Measurements from ENCODE around the gene POP7. TPM values are rescaled to one million over a fixed set of nuclear protein-coding genes. Genes with fewer than 3 reads are reported as not detected.

Gene POP7
- total RNA-seq, 4 donors from 2014 or later = 39.4 to 55.8 (median 47.6) TPM

DNA sequence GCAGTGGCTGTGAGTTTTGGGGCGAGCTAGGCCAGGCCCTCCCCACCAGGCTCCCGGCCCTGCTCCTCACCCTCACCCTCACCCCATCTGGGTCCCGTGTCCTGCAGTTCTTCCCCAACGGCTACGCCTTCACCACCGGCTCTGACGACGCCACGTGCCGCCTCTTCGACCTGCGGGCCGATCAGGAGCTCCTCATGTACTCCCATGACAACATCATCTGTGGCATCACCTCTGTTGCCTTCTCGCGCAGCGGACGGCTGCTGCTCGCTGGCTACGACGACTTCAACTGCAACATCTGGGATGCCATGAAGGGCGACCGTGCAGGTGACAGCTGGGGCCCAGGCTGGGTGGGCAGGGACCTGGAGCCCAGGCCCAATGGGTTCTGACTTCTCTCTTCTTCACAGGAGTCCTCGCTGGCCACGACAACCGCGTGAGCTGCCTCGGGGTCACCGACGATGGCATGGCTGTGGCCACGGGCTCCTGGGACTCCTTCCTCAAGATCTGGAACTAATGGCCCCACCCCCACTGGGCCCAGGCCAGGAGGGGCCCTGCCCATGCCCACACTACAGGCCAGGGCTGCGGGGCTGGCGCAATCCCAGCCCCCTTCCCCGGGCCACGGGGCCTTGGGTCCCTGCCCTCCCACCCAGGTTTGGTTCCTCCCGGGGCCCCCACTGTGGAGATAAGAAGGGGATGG lies 27.5 kb upstream of the POP7 start:
- Histone ChIP-seq H3K27me3 (no peaks in the 10 kb centered on the region), H3K4me1 (peaks cover 49% of the 10 kb centered on the region), H3K36me3 (peaks cover 56% of the 10 kb centered on the region), H3K27ac (no peak overlapping the region), H3K9me3 (no peaks in the 10 kb centered on the region), H3K4me3 (no peak overlapping the region)
- DNase-seq (ENCODE audit: low spot score in 2 of 2) = no peak
- TF ChIP-seq POLR2A (IDR thresholded peaks at IDR 0.05) (no peak), POLR2AphosphoS5 (IDR thresholded peaks at IDR 0.05) (no peak), EP300 (IDR thresholded peaks at IDR 0.05) (no peak)
- TF ChIP-seq, protein P1, sequence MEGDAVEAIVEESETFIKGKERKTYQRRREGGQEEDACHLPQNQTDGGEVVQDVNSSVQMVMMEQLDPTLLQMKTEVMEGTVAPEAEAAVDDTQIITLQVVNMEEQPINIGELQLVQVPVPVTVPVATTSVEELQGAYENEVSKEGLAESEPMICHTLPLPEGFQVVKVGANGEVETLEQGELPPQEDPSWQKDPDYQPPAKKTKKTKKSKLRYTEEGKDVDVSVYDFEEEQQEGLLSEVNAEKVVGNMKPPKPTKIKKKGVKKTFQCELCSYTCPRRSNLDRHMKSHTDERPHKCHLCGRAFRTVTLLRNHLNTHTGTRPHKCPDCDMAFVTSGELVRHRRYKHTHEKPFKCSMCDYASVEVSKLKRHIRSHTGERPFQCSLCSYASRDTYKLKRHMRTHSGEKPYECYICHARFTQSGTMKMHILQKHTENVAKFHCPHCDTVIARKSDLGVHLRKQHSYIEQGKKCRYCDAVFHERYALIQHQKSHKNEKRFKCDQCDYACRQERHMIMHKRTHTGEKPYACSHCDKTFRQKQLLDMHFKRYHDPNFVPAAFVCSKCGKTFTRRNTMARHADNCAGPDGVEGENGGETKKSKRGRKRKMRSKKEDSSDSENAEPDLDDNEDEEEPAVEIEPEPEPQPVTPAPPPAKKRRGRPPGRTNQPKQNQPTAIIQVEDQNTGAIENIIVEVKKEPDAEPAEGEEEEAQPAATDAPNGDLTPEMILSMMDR (IDR thresholded peaks at IDR 0.05) = no peak
- 90% methylated on average over 23 of the region's 35 CpGs for WGBS

DNA sequence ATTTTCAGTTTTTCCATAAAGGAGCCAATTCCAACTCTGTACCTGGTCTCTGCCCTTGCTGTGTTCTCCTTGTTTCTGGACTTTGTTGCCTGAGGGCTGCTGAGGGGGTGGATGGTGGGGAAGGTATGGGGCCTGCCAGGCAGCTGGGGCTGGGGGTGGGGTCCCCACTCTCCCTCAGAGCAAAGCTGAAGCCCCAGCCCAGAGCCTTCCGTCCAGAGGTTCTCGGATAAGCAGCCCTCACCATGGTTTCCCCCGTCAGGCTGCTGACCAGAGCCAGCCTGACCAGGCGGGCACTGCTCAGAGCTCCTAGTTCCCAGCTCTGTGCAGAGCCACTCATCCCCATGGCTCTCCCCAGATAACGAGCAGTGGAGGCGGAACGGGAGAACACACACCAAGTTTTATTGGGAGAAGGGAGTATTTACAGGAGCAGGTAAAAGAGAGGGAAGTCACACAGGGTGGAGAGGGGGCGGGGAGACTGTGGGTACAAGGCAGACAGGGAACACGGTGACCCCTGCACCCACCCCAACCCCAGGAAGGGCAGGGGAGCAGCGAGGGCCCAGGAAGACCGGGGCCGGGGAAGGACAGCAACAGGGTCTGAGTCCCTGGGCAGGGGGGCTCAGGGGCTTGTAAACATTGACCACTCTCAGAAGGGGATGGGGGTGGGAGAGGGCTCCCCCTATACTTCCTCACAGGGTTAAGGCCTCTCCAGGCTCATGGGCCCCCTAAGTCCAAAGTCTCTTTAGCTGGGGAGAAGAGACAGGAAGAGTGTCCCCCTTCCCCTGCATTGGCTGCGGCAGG lies 26.6 kb upstream of the POP7 start:
- no peak overlapping the region for H3K4me3 ChIP-seq
- peak overlapping the region; percentile 65 for H3K27ac ChIP-seq
- DNase-seq (ENCODE audit: low spot score in 2 of 2) = peak in 1 of 2 donors; percentile 68
- no peak for TF ChIP-seq EP300 (IDR thresholded peaks at IDR 0.05)
- TF ChIP-seq, protein P1 (IDR thresholded peaks at IDR 0.05) = no peak
- TF ChIP-seq POLR2AphosphoS5 (IDR thresholded peaks at IDR 0.05) = peak in 1 of 3 donors; percentile 1
- no peak for TF ChIP-seq POLR2A (IDR thresholded peaks at IDR 0.05)
- WGBS = 69% methylated on average over 13 of the region's 13 CpGs
- no peaks in the 10 kb centered on the region for H3K9me3 ChIP-seq
- peaks cover 49% of the 10 kb centered on the region for H3K4me1 ChIP-seq
- no peaks in the 10 kb centered on the region for H3K27me3 ChIP-seq
- peaks cover 65% of the 10 kb centered on the region for H3K36me3 ChIP-seq

DNA sequence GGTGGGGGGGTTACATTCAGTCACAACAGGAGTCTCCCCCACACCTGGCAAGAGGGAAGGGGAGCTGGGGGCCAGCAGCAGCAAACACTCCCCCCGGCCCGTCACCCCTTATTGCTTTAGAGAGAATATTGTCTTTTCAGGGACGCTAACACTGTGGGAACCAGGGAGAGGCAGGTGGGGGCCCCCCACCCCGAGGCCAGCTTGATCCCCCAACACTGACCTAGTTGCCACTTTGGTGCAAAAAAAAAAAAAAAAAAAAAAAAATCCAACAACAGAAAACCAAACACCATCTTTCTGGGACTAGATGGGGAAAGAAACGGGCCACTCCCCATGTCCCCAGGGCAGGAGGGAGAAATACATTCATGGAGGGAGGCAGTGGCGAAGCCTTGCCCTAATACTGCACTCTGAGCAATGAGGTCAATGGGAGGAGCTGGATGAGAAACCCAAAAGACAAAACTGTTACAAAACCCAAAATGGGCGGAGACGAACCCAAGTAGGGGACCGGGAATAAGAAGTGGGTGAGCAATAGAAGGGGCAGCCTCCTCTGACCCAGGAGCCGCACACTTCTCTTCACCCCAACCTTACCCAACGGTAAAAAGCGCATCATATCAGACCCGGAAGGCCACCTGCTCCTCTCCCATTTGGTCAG lies 25.9 kb upstream of the POP7 start:
- Histone ChIP-seq H3K36me3 (peaks cover 72% of the 10 kb centered on the region), H3K27ac (peak overlapping the region; percentile 65), H3K4me1 (peaks cover 49% of the 10 kb centered on the region), H3K27me3 (no peaks in the 10 kb centered on the region), H3K9me3 (no peaks in the 10 kb centered on the region), H3K4me3 (no peak overlapping the region)
- 42% methylated on average over 13 of the region's 13 CpGs for WGBS
- TF ChIP-seq EP300 (IDR thresholded peaks at IDR 0.05) = no peak
- peak in 1 of 3 donors; percentile 51 for TF ChIP-seq POLR2AphosphoS5 (IDR thresholded peaks at IDR 0.05)
- DNase-seq (ENCODE audit: low spot score in 2 of 2) = peak in 1 of 2 donors; percentile 78

DNA sequence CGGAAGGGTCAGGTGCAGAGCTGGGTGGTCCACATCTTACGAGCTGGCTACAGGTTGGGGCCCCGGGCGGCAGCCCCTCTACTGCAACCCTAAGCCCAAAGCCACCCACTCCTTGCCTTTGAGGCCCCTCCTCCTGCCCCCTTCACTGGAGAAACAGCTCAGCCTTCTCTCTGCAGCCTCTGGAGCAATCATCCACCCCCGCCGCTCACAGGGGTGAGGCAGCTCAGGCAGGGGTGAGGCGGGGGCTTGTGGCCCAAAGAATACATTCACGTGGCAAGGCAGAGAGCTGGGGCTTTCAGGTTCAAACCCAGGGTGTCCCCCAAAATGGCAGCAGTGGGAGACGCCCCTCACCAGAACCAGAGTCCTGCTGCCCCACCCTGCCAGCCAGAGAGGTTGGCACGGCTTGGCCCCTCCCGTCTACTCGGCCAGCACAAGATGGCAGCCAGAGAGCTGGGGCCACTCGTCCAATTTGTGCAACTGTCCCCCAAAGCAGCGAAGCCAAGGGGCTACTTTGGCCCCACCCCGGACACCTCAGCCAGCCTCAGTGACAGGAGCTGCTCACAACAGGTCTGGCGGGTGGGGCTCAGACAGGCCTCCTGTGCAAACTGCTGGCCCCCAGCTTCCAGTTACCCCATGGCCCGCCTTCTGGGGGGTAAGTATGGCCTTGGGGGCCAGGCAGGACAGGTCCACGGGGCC lies 25.2 kb upstream of the POP7 start:
- Histone ChIP-seq H3K27me3 (no peaks in the 10 kb centered on the region), H3K9me3 (no peaks in the 10 kb centered on the region), H3K27ac (peak overlapping the region; percentile 50), H3K36me3 (peaks cover 79% of the 10 kb centered on the region), H3K4me3 (no peak overlapping the region), H3K4me1 (peaks cover 43% of the 10 kb centered on the region)
- 76% methylated on average over 9 of the region's 18 CpGs for WGBS
- no peak for DNase-seq (ENCODE audit: low spot score in 2 of 2)
- TF ChIP-seq POLR2AphosphoS5 (IDR thresholded peaks at IDR 0.05) = no peak
- no peak for TF ChIP-seq POLR2A (IDR thresholded peaks at IDR 0.05)
- TF ChIP-seq, protein P1 (IDR thresholded peaks at IDR 0.05) = no peak
- TF ChIP-seq EP300 (IDR thresholded peaks at IDR 0.05) = no peak

DNA sequence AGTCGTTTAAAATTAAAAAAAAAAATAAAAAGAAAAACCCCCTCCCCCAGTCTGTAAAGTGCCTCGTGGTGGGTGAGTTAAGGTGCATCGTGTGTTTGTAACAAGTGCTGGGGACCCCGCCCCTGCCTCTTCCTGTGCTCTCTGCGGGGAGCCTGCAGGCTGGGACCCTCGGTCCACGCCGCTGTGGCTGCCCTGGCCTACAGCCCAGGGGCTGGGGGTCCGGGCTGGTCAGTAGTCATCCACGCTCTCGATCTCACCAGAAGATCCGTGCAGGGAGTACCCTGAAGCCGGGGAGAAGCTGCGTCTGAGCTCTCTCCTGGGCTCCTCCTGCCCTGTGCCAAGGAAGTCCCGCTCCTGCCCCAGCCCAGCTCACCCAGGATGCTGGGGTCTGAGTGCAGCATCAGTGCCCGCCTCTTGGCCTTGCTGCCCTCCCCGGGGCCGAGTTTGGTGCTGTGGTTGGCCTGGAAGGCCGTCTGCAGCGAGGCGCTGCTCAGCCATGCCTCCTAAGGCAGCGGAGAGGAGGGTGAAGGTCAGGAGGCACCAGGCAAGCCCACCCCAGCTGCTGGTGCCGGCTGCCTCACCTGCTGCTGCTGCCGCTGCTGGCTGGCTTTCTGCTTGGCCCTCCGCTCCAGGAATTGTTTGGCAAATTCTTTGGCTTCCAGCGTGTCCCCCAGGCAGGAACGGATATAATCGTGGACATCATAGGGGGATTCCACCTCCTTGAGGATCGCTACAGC lies 24.3 kb upstream of the POP7 start:
- H3K4me1 ChIP-seq = peaks cover 34% of the 10 kb centered on the region
- TF ChIP-seq, protein P1 (IDR thresholded peaks at IDR 0.05) = no peak
- no peak for TF ChIP-seq EP300 (IDR thresholded peaks at IDR 0.05)
- no peak for TF ChIP-seq POLR2AphosphoS5 (IDR thresholded peaks at IDR 0.05)
- no peak for TF ChIP-seq POLR2A (IDR thresholded peaks at IDR 0.05)
- H3K4me3 ChIP-seq = no peak overlapping the region
- peaks cover 85% of the 10 kb centered on the region for H3K36me3 ChIP-seq
- 79% methylated on average over 17 of the region's 29 CpGs for WGBS
- DNase-seq (ENCODE audit: low spot score in 2 of 2) = no peak
- no peak overlapping the region for H3K27ac ChIP-seq
- no peaks in the 10 kb centered on the region for H3K9me3 ChIP-seq
- H3K27me3 ChIP-seq = no peaks in the 10 kb centered on the region
